ENCODE data around the gene TAOK1. TPM values are rescaled to one million over a fixed set of nuclear protein-coding genes. Genes with fewer than 3 reads are reported as not detected.

Gene TAOK1
- total and polyA plus RNA-seq, 4 experiments from 2014 or later = 3.9 to 72.0 (median 37.6) TPM

DNA sequence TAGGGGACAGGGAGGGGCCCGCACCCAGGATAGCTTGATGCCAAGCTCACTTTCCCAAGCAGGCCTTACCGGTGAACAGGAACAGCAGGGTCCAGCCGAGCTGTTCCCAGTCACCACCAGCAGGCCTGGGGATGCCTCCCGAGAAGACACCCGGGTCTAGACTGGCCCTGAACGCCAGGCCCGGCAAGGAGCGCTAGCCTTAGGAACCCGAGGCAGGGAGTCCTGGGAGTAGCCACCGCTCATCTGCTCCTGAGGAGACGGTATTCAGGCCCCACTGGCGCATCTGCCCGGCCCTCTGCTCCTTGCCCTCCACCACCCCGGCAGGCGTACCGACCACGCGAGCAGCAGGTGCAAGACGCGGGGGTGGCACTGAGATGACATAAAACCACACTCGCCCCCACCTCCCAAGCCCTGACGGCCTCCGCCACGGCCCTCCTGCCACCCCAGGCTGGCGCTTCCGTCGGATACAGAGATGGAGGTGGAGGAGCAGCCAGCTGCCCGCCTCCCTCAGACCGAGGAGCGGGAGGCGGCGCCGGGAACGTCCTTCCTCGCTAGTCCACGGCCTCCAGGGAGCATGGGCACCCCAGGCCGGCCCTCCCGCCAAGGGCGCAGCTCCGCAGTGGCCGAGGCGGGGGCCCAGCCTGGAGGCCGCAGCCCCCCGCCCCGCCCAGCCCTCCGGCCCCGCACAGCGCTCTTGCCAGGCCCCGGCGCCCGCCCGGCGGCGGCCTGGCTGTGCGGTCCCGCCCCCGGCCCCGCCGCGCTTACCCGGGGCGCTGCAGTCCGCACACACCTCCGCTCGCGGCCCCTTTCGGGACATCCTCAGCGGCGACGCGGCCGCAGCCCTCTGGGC is 198.6 kb downstream of the TAOK1 start:
- H3K36me3 Mint-ChIP-seq = peaks cover 0 to 4% of the 10 kb centered on the region in 2 donors
- peak in 4 of 5 donors; percentile 36 to 67 (median 39) for DNase-seq
- Histone ChIP-seq H3K27ac (ENCODE audit: low read depth, low read length) (peak overlapping the region; percentile 50), H3K4me1 (ENCODE audit: insufficient read depth, low read length) (peaks cover 85% of the 10 kb centered on the region), H3K9me3 (ENCODE audit: control insufficient read depth in 1 of 2, low read length in 2 of 2) (no peaks in the 10 kb centered on the region), H3K4me3 (ENCODE audit: low read length in 2 of 2) (peak overlapping the region; percentile 61 to 76), H3K36me3 (ENCODE audit: insufficient read depth, low read length) (no peaks in the 10 kb centered on the region), H3K27me3 (ENCODE audit: insufficient read depth, low read length) (no peaks in the 10 kb centered on the region)
- ChIA-PET POLR2A (ENCODE audit: partially characterized antibody) (interaction anchor here (0.6 to 10.7 kb wide), 12 partner anchors 8 to 294 kb away, joined by 3 to 115 read pairs (median 5); partner anchors contain the start of genes ABHD15 and TP53I13), CTCF (ENCODE audit: partially characterized antibody) (interaction anchor here (0.9 to 28.5 kb wide), 5 partner anchors 9 to 342 kb away, joined by 3 to 523 read pairs (median 7); partner anchors contain the start of genes CORO6 and SSH2)
- peak overlapping the region; percentile 93 to 97 (median 95) for H3K4me3 Mint-ChIP-seq
- H3K4me1 Mint-ChIP-seq = peaks cover 35 to 81% (median 60%) of the 10 kb centered on the region in 4 donors
- peak overlapping the region; percentile 68 to 97 (median 92) for H3K27ac Mint-ChIP-seq
- no peaks in the 10 kb centered on the region for H3K9me3 Mint-ChIP-seq
- no peaks in the 10 kb centered on the region for H3K27me3 Mint-ChIP-seq
- intact Hi-C loops (cut with micrococcal nuclease) = loop anchor here (1.0 to 5.0 kb wide), 4 partner anchors 20 to 342 kb away; partner anchors contain the start of genes SSH2 and TP53I13

- H3K9me3 Mint-ChIP-seq = no peaks in the 10 kb centered on the region
- no peaks in the 10 kb centered on the region for H3K27me3 ChIP-seq (ENCODE audit: insufficient read depth, low read length)
- H3K27ac Mint-ChIP-seq = peak within 1 kb of the TSS; percentile 86 to 97 (median 92)
- no peaks in the 10 kb centered on the region for H3K27me3 Mint-ChIP-seq
- H3K9me3 ChIP-seq (ENCODE audit: control insufficient read depth in 1 of 2, low read length in 2 of 2) = no peaks in the 10 kb centered on the region
- ChIA-PET CTCF (ENCODE audit: partially characterized antibody) (interaction anchor here (1.4 to 28.5 kb wide), 5 partner anchors 9 to 27 kb away, joined by 7 to 523 read pairs (median 105); partner anchors contain the start of genes ABHD15, CORO6 and TP53I13), POLR2A (ENCODE audit: partially characterized antibody) (interaction anchor here (0.6 to 10.7 kb wide), 5 partner anchors 9 to 28 kb away, joined by 4 to 115 read pairs (median 18); partner anchors contain the start of genes ABHD15 and TP53I13)
- H3K4me1 Mint-ChIP-seq = peaks cover 30 to 71% (median 53%) of the 10 kb centered on the region in 4 donors
- DNase-seq = peak; percentile 81 to 86 (median 85)
- peaks cover 0 to 6% of the 10 kb centered on the region in 2 donors for H3K36me3 Mint-ChIP-seq
- peaks cover 82% of the 10 kb centered on the region for H3K4me1 ChIP-seq (ENCODE audit: insufficient read depth, low read length)
- H3K4me3 Mint-ChIP-seq = peak within 1 kb of the TSS; percentile 93 to 97 (median 95)
- no peaks in the 10 kb centered on the region for H3K36me3 ChIP-seq (ENCODE audit: insufficient read depth, low read length)
- intact Hi-C loops (cut with micrococcal nuclease) = loop anchor here (1.0 to 5.0 kb wide), 4 partner anchors 21 to 341 kb away; partner anchors contain the start of genes SSH2 and TP53I13
- H3K4me3 ChIP-seq (ENCODE audit: low read length in 2 of 2) = peak within 1 kb of the TSS; percentile 61 to 82
- H3K27ac ChIP-seq (ENCODE audit: low read depth, low read length) = peak within 1 kb of the TSS; percentile 70
These were observed 199.6 kb downstream of the TAOK1 start, which contains the start of gene GIT1 for GRCh38 chr17:29589524-29590410. TSS of gene GIT1 (minus strand) at chr17:29589648. CDS start at chr17:29589378, 270 bp downstream.

DNA sequence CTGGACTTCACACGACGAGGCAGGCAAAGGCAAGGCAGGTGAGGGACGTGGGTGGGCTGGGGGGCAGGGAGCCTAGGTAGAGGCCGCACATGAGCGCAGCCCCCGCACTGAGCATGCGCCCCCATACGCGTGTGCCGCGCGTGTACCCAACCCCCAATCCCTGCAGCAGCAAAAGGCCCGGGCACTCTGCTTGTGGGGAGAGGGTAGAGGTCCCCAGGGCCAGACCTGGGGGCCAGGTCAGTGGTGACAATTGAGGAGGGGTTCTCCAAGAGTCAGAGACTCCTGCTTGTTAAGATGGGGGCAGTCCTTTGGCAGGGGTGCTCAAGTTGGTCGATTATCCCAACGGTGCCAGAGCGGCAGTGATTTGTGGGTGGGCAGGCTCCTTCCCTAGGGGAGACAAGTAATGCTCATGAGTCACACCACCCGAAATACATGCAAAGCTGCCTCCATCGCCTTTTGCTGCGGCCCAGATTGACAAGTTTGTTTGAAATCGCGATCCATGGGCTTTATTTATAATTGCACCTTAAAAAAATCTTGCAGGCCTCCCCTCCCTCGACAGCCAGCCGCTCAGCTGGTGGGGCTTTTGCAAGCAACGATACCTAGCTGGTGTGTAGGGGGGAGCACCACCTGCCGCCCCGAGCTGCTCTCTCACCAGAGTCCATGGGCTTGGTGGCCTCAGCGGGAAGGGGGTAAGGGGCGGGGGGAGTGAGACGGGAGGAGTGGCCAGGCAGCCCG is 200.4 kb downstream of the TAOK1 start:
- peaks cover 0 to 6% of the 10 kb centered on the region in 2 donors for H3K36me3 Mint-ChIP-seq
- Histone ChIP-seq H3K9me3 (ENCODE audit: control insufficient read depth in 1 of 2, low read length in 2 of 2) (no peaks in the 10 kb centered on the region), H3K36me3 (ENCODE audit: insufficient read depth, low read length) (no peaks in the 10 kb centered on the region), H3K27me3 (ENCODE audit: insufficient read depth, low read length) (no peaks in the 10 kb centered on the region), H3K4me3 (ENCODE audit: low read length in 2 of 2) (peak overlapping the region; percentile 21 to 82), H3K27ac (ENCODE audit: low read depth, low read length) (peak overlapping the region; percentile 70), H3K4me1 (ENCODE audit: insufficient read depth, low read length) (peaks cover 74% of the 10 kb centered on the region)
- H3K4me1 Mint-ChIP-seq = peaks cover 27 to 63% (median 49%) of the 10 kb centered on the region in 4 donors
- ChIA-PET POLR2A (ENCODE audit: partially characterized antibody) (interaction anchor here (0.6 to 6.0 kb wide), 8 partner anchors 8 to 220 kb away, joined by 3 to 109 read pairs (median 16); partner anchors contain the start of genes ABHD15 and TP53I13), CTCF (ENCODE audit: partially characterized antibody) (interaction anchor here (0.7 to 5.0 kb wide), 9 partner anchors 10 to 341 kb away, joined by 3 to 123 read pairs (median 11); partner anchors contain the start of genes ABHD15 and TP53I13)
- intact Hi-C loops (cut with micrococcal nuclease) = loop anchor here (1.0 kb wide), 2 partner anchors 10 to 221 kb away; no protein-coding TSS in a partner anchor
- H3K27ac Mint-ChIP-seq = peak overlapping the region; percentile 22 to 92 (median 87)
- no peaks in the 10 kb centered on the region for H3K9me3 Mint-ChIP-seq
- no peaks in the 10 kb centered on the region for H3K27me3 Mint-ChIP-seq
- peak overlapping the region; percentile 71 to 96 (median 92) for H3K4me3 Mint-ChIP-seq
- DNase-seq = peak in 1 of 5 donors; percentile 58

DNA sequence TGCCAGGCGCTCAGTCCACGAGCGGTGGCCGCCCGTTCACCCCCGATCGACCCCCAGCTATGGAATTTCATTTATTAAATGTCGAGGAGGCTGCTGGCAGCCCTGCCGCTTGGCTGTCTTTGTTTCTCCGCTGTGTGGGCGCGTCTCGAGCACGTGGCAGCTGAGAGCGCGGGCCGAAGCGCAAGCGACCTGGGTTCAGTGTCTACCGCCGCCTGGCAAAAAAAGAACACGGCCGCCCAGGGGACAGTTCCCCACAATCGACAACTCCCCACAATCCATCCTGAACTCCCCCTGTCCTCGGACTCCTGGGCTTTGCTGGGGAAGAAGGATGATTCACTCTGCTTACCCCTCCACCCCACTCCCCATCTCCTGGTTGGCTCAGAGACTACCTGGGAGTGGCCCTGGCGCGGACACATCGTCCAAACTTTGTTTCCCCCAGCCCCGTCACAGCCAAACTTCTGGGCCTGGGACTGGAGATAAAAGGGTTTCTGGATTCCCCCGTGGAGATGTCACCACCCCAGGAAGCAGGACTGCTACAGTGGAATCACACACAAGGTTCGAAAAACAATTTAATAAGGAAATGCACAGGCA is 201.1 kb downstream of the TAOK1 start:
- Mint-ChIP-seq H3K4me1 (peaks cover 26 to 57% (median 43%) of the 10 kb centered on the region in 4 donors), H3K27ac (peak overlapping the region; percentile 29 to 84 (median 70)), H3K4me3 (peak overlapping the region; percentile 71 to 95 (median 84)), H3K36me3 (peaks cover 0 to 6% of the 10 kb centered on the region in 2 donors), H3K27me3 (no peaks in the 10 kb centered on the region), H3K9me3 (no peaks in the 10 kb centered on the region)
- Histone ChIP-seq H3K4me1 (ENCODE audit: insufficient read depth, low read length) (peaks cover 68% of the 10 kb centered on the region), H3K36me3 (ENCODE audit: insufficient read depth, low read length) (no peaks in the 10 kb centered on the region), H3K27ac (ENCODE audit: low read depth, low read length) (no peak overlapping the region), H3K9me3 (ENCODE audit: control insufficient read depth in 1 of 2, low read length in 2 of 2) (no peaks in the 10 kb centered on the region), H3K27me3 (ENCODE audit: insufficient read depth, low read length) (no peaks in the 10 kb centered on the region), H3K4me3 (ENCODE audit: low read length in 2 of 2) (peak overlapping the region in 1 of 2 donors; percentile 43)
- POLR2A ChIA-PET (ENCODE audit: partially characterized antibody) = interaction anchor here (0.6 to 6.0 kb wide), 13 partner anchors 9 to 341 kb away, joined by 3 to 109 read pairs (median 6); partner anchors contain the start of genes ABHD15 and TP53I13
- CTCF ChIA-PET (ENCODE audit: partially characterized antibody) = interaction anchor here (0.7 to 5.0 kb wide), 19 partner anchors 10 to 340 kb away, joined by 3 to 123 read pairs (median 4); partner anchors contain the start of genes ABHD15, CORO6 and TP53I13
- intact Hi-C loops (cut with micrococcal nuclease) = loop anchor here (1.0 kb wide), 2 partner anchors 11 to 222 kb away; no protein-coding TSS in a partner anchor
- DNase-seq = no peak

- Histone ChIP-seq H3K36me3 (ENCODE audit: insufficient read depth, low read length) (no peaks in the 10 kb centered on the region), H3K27ac (ENCODE audit: low read depth, low read length) (no peak overlapping the region), H3K27me3 (ENCODE audit: insufficient read depth, low read length) (no peaks in the 10 kb centered on the region), H3K4me1 (ENCODE audit: insufficient read depth, low read length) (peaks cover 60% of the 10 kb centered on the region), H3K4me3 (ENCODE audit: low read length in 2 of 2) (peak overlapping the region in 1 of 2 donors; percentile 49), H3K9me3 (ENCODE audit: control insufficient read depth in 1 of 2, low read length in 2 of 2) (no peaks in the 10 kb centered on the region)
- intact Hi-C loops (cut with micrococcal nuclease) = loop anchor here (1.0 kb wide), 2 partner anchors 12 to 223 kb away; no protein-coding TSS in a partner anchor
- Mint-ChIP-seq H3K27ac (peak overlapping the region in 5 of 7 donors; percentile 52 to 84 (median 80)), H3K27me3 (no peaks in the 10 kb centered on the region), H3K9me3 (no peaks in the 10 kb centered on the region), H3K4me3 (peak overlapping the region; percentile 71 to 95 (median 84)), H3K36me3 (peaks cover 0 to 6% of the 10 kb centered on the region in 2 donors), H3K4me1 (peaks cover 22 to 50% (median 38%) of the 10 kb centered on the region in 4 donors)
- CTCF ChIA-PET (ENCODE audit: partially characterized antibody) = interaction anchor here (0.7 to 5.0 kb wide), 23 partner anchors 9 to 410 kb away, joined by 3 to 123 read pairs (median 4); partner anchors contain the start of genes ABHD15, CORO6, TAOK1 and TP53I13
- POLR2A ChIA-PET (ENCODE audit: partially characterized antibody) = interaction anchor here (0.9 to 6.0 kb wide), 13 partner anchors 10 to 340 kb away, joined by 3 to 109 read pairs (median 6); partner anchors contain the start of genes ABHD15 and TP53I13
- DNase-seq = peak; percentile 59 to 75 (median 64)
These were observed 201.8 kb downstream of the TAOK1 start for GRCh38 chr17:29591737-29592608.

Data from CD4-positive, alpha-beta memory T cell (primary cell).